Small intestine (tissue), 7 donors: Measurements from ENCODE around the gene NCAM1. TPM values are rescaled to one million over a fixed set of nuclear protein-coding genes. Genes with fewer than 3 reads are reported as not detected.

Source experiments
- DNase-seq, 2 donors: peaks; one replicate each; pipeline versions ENCODE4 v3.0.0 to v3.0.0-alpha.2; 2013
- FAIRE-seq: peaks from 2 replicates; lab custom pipeline; 2012; peaks lifted over from hg19 to GRCh38; lab: Jason Lieb, UNC
- H3K27ac ChIP-seq, 3 donors: one replicate each; pipeline ENCODE4 v1.5.1; 2013; ENCODE audit warnings: low read length in 2 of 3, mild to moderate bottlenecking in 2 of 3, control low read depth in 1 of 3, inconsistent platforms in 1 of 3, low read depth in 1 of 3, moderate library complexity in 1 of 3
- H3K27me3 ChIP-seq, 3 donors: one replicate each; pipeline ENCODE4 v1.6.1; 2013; ENCODE audit warnings: low read length in 3 of 3, inconsistent platforms in 1 of 3; ENCODE audit not compliant: control insufficient read depth in 3 of 3, insufficient read depth in 3 of 3
- H3K36me3 ChIP-seq, 3 donors: one replicate each; pipeline ENCODE4 v1.6.1; 2013; ENCODE audit warnings: low read length in 3 of 3, inconsistent platforms in 1 of 3, low read depth in 1 of 3, mild to moderate bottlenecking in 1 of 3, moderate library complexity in 1 of 3; ENCODE audit not compliant: control insufficient read depth in 3 of 3, insufficient read depth in 2 of 3
- H3K4me1 ChIP-seq, 3 donors: one replicate each; pipeline ENCODE4 v1.6.1; 2013; ENCODE audit warnings: low read length in 2 of 3, inconsistent platforms in 1 of 3, low read depth in 1 of 3, mild to moderate bottlenecking in 1 of 3, moderate library complexity in 1 of 3; ENCODE audit not compliant: control insufficient read depth in 3 of 3, insufficient read depth in 2 of 3
- H3K4me3 ChIP-seq, 3 donors: one replicate each; pipeline ENCODE4 v1.5.1; 2013; ENCODE audit warnings: low read length in 3 of 3, control low read depth in 1 of 3, inconsistent platforms in 1 of 3, low read depth in 1 of 3, mild to moderate bottlenecking in 1 of 3, moderate library complexity in 1 of 3
- H3K9me3 ChIP-seq, 2 donors: one replicate each; pipeline ENCODE4 v1.6.1; 2013; ENCODE audit warnings: low read depth in 1 of 2, low read length in 1 of 2; ENCODE audit not compliant: control insufficient read depth in 2 of 2, insufficient read depth in 1 of 2
- WGBS, 3 donors: extraction: QIAGEN DNeasy Blood & Tissue Kit; methylation state at CpG; one replicate each; pipeline ENCODE4 v1.1.7; 2013; 5-methylcytosine and 5-hydroxymethylcytosine counted together
- polyA plus RNA-seq, 4 donors: library from polyadenylated mRNA; stranded (reverse) in 3 of 4; unstranded in 1 of 4; fragments of 200-250 nt in 3 of 4; fragments of 120-200 nt in 1 of 4; gene quantifications; one replicate each; pipeline versions ENCODE4 v1.2.1 to v1.2.3, GENCODE V29; 2013
- donor health status: healthy with polysubstance abuse.
- donor health status: control.
- donor health status: control.
- donor health status: Bipolar disorder and iron deficiency.
- donor health status: healthy.

NCAM1 gene
- polyA plus RNA-seq, 4 donors: 0.67 to 16.2 (median 9.1) TPM

DNA sequence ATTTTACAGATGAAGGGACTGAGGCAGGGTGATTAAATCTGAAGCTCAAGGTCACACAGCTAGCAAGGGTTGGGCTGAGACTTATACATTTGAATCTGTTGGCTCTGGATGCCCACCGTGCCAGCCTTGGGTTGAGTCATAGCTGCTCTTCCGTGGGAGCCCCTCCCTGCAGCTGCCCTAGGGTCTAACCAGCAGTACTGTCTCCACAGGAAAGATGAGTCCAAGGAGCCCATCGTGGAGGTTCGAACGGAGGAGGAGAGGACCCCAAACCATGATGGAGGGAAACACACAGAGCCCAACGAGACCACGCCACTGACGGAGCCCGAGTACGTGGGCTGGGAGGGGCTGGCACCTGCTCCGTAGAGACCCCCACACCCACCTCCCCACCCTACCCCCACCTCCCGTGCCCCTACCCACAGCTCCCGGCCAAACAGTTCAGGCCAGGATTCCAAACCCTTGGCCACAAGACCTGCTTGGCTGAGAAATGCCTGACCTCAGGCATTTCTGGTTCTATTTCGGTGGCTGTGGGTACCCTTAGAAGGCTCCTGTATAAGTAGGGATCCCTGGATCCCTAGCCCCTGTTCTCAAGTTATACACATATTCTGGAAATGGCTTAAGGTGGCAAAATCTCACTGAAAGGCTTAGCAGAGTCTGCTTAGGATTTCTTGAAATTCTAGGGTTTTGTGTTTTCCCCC lies 310.5 kb downstream of the NCAM1 start:
- Histone ChIP-seq H3K27ac (no peak overlapping the region), H3K27me3 (no peaks in the 10 kb centered on the region), H3K4me3 (no peak overlapping the region), H3K4me1 (no peaks in the 10 kb centered on the region), H3K9me3 (no peaks in the 10 kb centered on the region), H3K36me3 (peaks cover 0 to 10% (median 0%) of the 10 kb centered on the region in 3 donors)
- no peak for FAIRE-seq
- no peak for DNase-seq
- 85 to 89% (median 88%) methylated on average over 14 of the region's 14 CpGs for WGBS, 3 donors

DNA sequence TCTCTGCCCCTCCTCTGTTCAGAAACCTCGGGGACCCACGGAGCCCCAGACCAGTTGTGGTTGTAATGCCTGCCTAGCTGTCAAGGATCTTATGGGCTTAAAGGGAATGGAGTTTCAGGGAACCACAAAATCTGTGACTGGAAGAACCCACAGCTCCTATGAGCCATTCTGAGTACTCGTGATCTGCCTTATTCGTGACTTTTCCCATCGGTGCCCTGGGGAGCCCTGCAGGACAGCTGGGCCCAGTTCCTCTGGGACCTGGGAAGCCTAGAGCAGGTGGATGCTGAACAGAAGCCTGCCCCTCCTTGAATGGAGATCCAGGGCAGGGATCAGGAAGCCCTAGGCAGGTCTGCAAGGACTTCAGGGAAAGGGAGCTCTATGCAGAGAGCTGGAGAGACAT lies 311.1 kb downstream of the NCAM1 start:
- Histone ChIP-seq H3K27ac (no peak overlapping the region), H3K4me1 (no peaks in the 10 kb centered on the region), H3K9me3 (no peaks in the 10 kb centered on the region), H3K4me3 (no peak overlapping the region), H3K36me3 (peaks cover 0 to 10% (median 0%) of the 10 kb centered on the region in 3 donors), H3K27me3 (no peaks in the 10 kb centered on the region)
- whole genome bisulfite sequencing, 3 donors: 59 to 70% (median 65%) methylated on average over 5 of the region's 5 CpGs
- no peak for DNase-seq
- FAIRE-seq: no peak

DNA sequence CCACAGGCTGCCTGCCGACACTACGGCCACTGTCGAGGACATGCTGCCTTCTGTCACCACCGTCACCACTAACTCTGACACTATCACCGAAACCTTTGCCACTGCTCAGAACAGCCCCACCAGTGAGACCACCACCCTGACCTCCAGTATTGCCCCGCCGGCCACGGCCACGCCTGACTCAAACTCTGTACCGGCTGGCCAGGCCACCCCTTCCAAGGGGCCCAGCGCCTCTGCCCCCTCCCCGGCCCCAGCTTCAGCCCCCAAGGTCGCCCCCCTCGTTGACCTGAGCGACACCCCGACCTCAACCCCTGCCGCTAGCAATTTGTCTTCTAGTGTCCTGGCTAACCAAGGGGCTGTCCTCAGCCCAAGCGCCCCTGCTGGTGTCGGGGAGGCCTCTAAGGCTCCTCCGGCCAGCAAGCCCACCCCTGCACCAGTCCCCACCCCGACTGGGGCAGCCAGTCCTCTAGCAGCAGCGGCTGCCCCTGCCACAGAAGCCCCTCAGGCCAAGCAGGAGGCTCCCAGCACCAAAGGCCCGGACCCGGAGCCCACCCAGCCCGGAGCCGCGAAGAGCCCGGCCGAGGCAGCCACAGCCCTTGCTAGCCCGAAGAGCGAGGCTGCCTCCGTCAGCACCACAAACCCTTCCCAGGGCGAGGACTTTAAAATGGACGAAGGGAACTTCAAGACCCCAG lies 311.9 kb downstream of the NCAM1 start:
- H3K36me3 ChIP-seq: peaks cover 0 to 10% (median 0%) of the 10 kb centered on the region in 3 donors
- FAIRE-seq (no peak), DNase-seq (no peak)
- H3K27ac ChIP-seq: no peak overlapping the region
- H3K4me1 ChIP-seq: no peaks in the 10 kb centered on the region
- H3K27me3 ChIP-seq: no peaks in the 10 kb centered on the region
- no peak overlapping the region for H3K4me3 ChIP-seq
- H3K9me3 ChIP-seq: no peaks in the 10 kb centered on the region
- 85 to 91% (median 86%) methylated on average over 32 to 34 of the region's 34 CpGs for WGBS, 3 donors

GRCh38 chr11:113273720-113274119 lies 312.5 kb downstream of the NCAM1 start:
- Histone ChIP-seq H3K4me3 (no peak overlapping the region), H3K9me3 (no peaks in the 10 kb centered on the region), H3K27me3 (no peaks in the 10 kb centered on the region), H3K4me1 (no peaks in the 10 kb centered on the region), H3K27ac (no peak overlapping the region), H3K36me3 (peaks cover 0 to 9% (median 0%) of the 10 kb centered on the region in 3 donors)
- 74 to 84% (median 83%) methylated on average over 10 of the region's 10 CpGs for WGBS, 3 donors
- FAIRE-seq: no peak
- DNase-seq: no peak

DNA sequence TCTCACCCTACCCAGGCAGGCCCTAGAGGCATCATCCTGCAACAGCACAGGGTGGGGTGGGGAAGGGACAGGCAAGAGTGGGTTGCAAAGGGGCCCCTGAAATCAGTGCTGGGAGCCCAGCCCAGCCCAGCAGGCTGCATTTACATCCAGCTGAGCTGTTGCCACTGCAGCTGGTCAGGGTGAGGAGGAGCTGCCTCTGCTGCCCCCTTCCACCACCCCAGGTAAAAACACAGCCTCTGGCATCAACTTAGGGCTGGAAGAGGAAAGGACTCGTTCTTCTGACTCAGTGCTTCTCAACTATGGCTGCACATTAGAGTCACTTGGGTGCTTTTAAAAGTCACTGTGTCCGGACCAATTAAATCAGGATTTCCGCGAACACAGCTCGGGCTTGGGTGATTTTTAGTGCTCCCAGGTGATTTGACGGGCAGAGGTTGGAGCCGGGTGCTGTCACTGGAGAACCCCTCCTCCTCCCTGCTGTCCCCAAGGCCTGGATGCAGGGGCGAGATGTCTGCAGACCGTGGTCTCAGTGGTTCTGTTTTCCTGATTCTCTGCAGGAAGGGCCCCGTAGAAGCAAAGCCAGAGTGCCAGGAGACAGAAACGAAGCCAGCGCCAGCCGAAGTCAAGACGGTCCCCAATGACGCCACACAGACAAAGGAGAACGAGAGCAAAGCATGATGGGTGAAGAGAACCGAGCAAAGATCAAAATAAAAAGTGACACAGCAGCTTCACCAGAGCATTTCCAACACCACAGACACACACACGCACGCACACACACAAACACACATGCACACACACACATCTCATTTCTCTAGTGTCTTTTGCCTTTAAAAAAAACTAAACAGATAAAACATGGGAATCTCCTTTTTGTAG lies 313.7 kb downstream of the NCAM1 start:
- peaks cover 0 to 6% (median 0%) of the 10 kb centered on the region in 3 donors for H3K36me3 ChIP-seq
- no peaks in the 10 kb centered on the region for H3K27me3 ChIP-seq
- no peaks in the 10 kb centered on the region for H3K4me1 ChIP-seq
- 73 to 84% (median 81%) methylated on average over 19 of the region's 19 CpGs for WGBS, 3 donors
- H3K9me3 ChIP-seq: no peaks in the 10 kb centered on the region
- no peak overlapping the region for H3K27ac ChIP-seq
- DNase-seq (no peak), FAIRE-seq (no peak)
- H3K4me3 ChIP-seq: no peak overlapping the region

DNA sequence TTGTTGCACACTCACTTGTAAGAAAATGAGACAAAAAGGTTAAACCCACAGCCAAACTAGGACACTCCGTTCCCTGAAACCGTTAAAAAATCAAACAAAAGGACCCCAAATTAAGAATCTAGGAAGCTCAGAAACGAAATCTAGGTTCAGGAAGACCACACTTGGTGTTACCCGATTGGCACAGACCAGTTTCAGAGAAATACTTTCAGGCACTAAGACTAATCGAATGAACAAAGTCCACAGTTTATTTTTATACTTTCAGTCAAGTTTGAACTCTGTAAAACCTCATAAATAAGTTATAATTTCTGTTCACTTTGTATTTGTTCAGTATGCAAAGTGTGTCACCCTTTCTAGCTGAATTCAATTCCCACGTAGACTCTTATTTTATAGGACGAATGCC lies 314.4 kb downstream of the NCAM1 start:
- H3K27ac ChIP-seq: no peak overlapping the region
- WGBS, 3 donors: 70 to 77% (median 71%) methylated on average over 7 of the region's 7 CpGs

GRCh38 chr11:113276466-113276865 lies 315.2 kb downstream of the NCAM1 start:
- DNase-seq (no peak), FAIRE-seq (no peak)
- H3K4me3 ChIP-seq: no peak overlapping the region
- H3K27ac ChIP-seq: no peak overlapping the region
- H3K9me3 ChIP-seq: no peaks in the 10 kb centered on the region
- 83 to 98% (median 90%) methylated on average over 2 of the region's 2 CpGs for WGBS, 3 donors
- H3K27me3 ChIP-seq: no peaks in the 10 kb centered on the region
- peaks cover 0 to 6% (median 0%) of the 10 kb centered on the region in 3 donors for H3K36me3 ChIP-seq
- H3K4me1 ChIP-seq: no peaks in the 10 kb centered on the region

More for the DNA sequence above, 314.4 kb downstream of the NCAM1 start:
- H3K27me3 ChIP-seq: no peaks in the 10 kb centered on the region
- no peak overlapping the region for H3K4me3 ChIP-seq
- FAIRE-seq (no peak), DNase-seq (no peak)
- no peaks in the 10 kb centered on the region for H3K4me1 ChIP-seq
- peaks cover 0 to 6% (median 0%) of the 10 kb centered on the region in 3 donors for H3K36me3 ChIP-seq
- H3K9me3 ChIP-seq: no peaks in the 10 kb centered on the region

GRCh38 chr11:113277907-113278306 lies 316.7 kb downstream of the NCAM1 start:
- H3K36me3 ChIP-seq: no peaks in the 10 kb centered on the region
- DNase-seq: no peak
- no peaks in the 10 kb centered on the region for H3K9me3 ChIP-seq
- FAIRE-seq: no peak
- H3K27me3 ChIP-seq: no peaks in the 10 kb centered on the region
- H3K4me1 ChIP-seq: no peaks in the 10 kb centered on the region
- 91 to 93% (median 92%) methylated on average over 5 of the region's 5 CpGs for WGBS, 3 donors
- no peak overlapping the region for H3K27ac ChIP-seq
- no peak overlapping the region for H3K4me3 ChIP-seq
